GM23338 (cell line): ENCODE measurements around the gene GRAMD4.

Experiments
- CREB1 ChIP-seq: fragments of 250-450 bp; sonication (Bioruptor Pico); IDR thresholded peaks from 2 replicates; pipeline ENCODE4 v1.5.0; 2020; ENCODE audit warnings: low read depth, mild to moderate bottlenecking, moderate library complexity
- POLR2AphosphoS5 ChIP-seq: IDR thresholded peaks from 2 replicates; pipeline ENCODE4 v1.6.1; 2016; ENCODE audit warnings: antibody characterized with exemption, low read depth
- ZNF114 ChIP-seq: fragments of 250-450 bp; sonication (Bioruptor Pico); IDR thresholded peaks from 2 replicates; pipeline ENCODE4 v1.5.0; 2020; ENCODE audit warnings: mild to moderate bottlenecking, moderate library complexity
- TF ChIP-seq, protein P1 (sequence below), 2 experiments: fragments of 200-600 bp in 1 of 2; sonication (generic) in 1 of 2; conservative IDR thresholded peaks; 2 replicates each; pipeline versions ENCODE4 v1.5.1 to v1.6.1; 2016 to 2017; ENCODE audit warnings: antibody characterized with exemption in 2 of 2, low read depth in 2 of 2, mild to moderate bottlenecking in 2 of 2, moderate library complexity in 1 of 2

DNA sequence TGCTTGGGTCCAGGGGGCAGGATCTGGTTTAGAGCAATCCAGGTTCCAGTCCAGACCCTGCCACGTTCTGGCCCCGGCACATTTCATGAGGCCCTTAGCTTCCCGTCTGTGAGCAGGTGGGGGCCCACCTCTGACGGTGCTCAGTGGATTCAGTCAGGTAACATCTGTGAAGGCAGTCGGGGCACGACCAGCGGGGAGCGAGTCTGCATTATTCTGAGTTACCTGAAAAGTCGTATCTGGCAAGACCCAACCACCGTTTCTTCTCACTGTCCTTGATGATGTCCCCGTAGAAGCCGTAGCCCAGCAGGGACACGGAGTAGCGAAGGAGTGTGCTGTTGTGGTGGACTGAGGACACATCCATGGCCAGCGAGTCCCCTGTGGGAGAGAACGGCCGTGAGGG, 78.9 kb downstream of the GRAMD4 start:
- no peak for TF ChIP-seq ZNF114
- no peak for TF ChIP-seq POLR2AphosphoS5
- TF ChIP-seq, protein P1, sequence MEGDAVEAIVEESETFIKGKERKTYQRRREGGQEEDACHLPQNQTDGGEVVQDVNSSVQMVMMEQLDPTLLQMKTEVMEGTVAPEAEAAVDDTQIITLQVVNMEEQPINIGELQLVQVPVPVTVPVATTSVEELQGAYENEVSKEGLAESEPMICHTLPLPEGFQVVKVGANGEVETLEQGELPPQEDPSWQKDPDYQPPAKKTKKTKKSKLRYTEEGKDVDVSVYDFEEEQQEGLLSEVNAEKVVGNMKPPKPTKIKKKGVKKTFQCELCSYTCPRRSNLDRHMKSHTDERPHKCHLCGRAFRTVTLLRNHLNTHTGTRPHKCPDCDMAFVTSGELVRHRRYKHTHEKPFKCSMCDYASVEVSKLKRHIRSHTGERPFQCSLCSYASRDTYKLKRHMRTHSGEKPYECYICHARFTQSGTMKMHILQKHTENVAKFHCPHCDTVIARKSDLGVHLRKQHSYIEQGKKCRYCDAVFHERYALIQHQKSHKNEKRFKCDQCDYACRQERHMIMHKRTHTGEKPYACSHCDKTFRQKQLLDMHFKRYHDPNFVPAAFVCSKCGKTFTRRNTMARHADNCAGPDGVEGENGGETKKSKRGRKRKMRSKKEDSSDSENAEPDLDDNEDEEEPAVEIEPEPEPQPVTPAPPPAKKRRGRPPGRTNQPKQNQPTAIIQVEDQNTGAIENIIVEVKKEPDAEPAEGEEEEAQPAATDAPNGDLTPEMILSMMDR (conservative IDR thresholded peaks at IDR 0.05; ENCODE audit: low read depth in 2 of 2): no peak
- TF ChIP-seq CREB1 (CRISPR knock-in tag): no peak
